GM12892 (cell line): ENCODE measurements around the gene RASA3.

Experiments
- DNase-seq: peaks from one replicate; pipeline ENCODE4 v3.0.0; 2011; ENCODE audit not compliant: insufficient read length
- FAIRE-seq: peaks from 2 replicates; lab custom pipeline; 2011; peaks lifted over from hg19 to GRCh38; lab: Jason Lieb, UNC
- POLR2A ChIP-seq: IDR thresholded peaks from 2 replicates; pipeline ENCODE4 v1.6.1; 2011; ENCODE audit warnings: low read depth, low read length, control low read depth
- POLR2AphosphoS5 ChIP-seq: IDR thresholded peaks from 2 replicates; pipeline ENCODE4 v1.6.1; 2011; ENCODE audit warnings: low read depth, low read length, control low read depth
- TAF1 ChIP-seq: IDR thresholded peaks from 2 replicates; pipeline ENCODE4 v1.6.1; 2011; ENCODE audit warnings: low read depth, mild to moderate bottlenecking, control low read depth, low read length, borderline replicate concordance

The RASA3 gene

GRCh38 chr13:113956571-113956970 lies 175.9 kb downstream of the RASA3 start:
- TF ChIP-seq POLR2AphosphoS5, result no peak
- TF ChIP-seq TAF1, result no peak
- no peak for TF ChIP-seq POLR2A
- no peak for FAIRE-seq

GRCh38 chr13:113955691-113956090 lies 176.7 kb downstream of the RASA3 start:
- FAIRE-seq, result no peak
- TF ChIP-seq POLR2AphosphoS5 (no peak), POLR2A (no peak), TAF1 (no peak)
- DNase-seq, result no peak

More at GRCh38 chr13:113956571-113956970, 175.9 kb downstream of the RASA3 start:
- DNase-seq, result no peak

GRCh38 chr13:113955235-113955634 lies 177.2 kb downstream of the RASA3 start:
- DNase-seq (no peak), FAIRE-seq (no peak)
- TF ChIP-seq TAF1, result no peak
- no peak for TF ChIP-seq POLR2A
- TF ChIP-seq POLR2AphosphoS5, result no peak

- no peak for FAIRE-seq
- TF ChIP-seq TAF1 (no peak), POLR2AphosphoS5 (no peak), POLR2A (no peak)
- DNase-seq, result no peak
These were observed 178.2 kb downstream of the RASA3 start for GRCh38 chr13:113954046-113954835.

GRCh38 chr13:113953561-113953960 lies 178.9 kb downstream of the RASA3 start:
- FAIRE-seq (no peak), DNase-seq (no peak)
- TF ChIP-seq TAF1 (no peak), POLR2A (no peak)

- no peak for FAIRE-seq
- no peak for DNase-seq
- TF ChIP-seq POLR2AphosphoS5 (no peak), POLR2A (no peak), TAF1 (no peak)
These were observed 179.4 kb downstream of the RASA3 start for GRCh38 chr13:113952983-113953520.

GRCh38 chr13:113952151-113952982 lies 180.1 kb downstream of the RASA3 start:
- DNase-seq (no peak), FAIRE-seq (no peak)
- TF ChIP-seq POLR2A (no peak), POLR2AphosphoS5 (no peak), TAF1 (no peak)

- TF ChIP-seq POLR2A (no peak), TAF1 (no peak), POLR2AphosphoS5 (no peak)
- DNase-seq, result peak; percentile 90
- no peak for FAIRE-seq
These were observed 181.0 kb downstream of the RASA3 start for GRCh38 chr13:113951246-113951999.

- FAIRE-seq (no peak), DNase-seq (no peak)
- TF ChIP-seq POLR2AphosphoS5 (no peak), POLR2A (no peak), TAF1 (no peak)
These were observed 181.8 kb downstream of the RASA3 start for GRCh38 chr13:113950451-113951245.

- FAIRE-seq, result no peak
- no peak for TF ChIP-seq POLR2A
- no peak for TF ChIP-seq TAF1
- TF ChIP-seq POLR2AphosphoS5, result no peak
- no peak for DNase-seq
These were observed 182.9 kb downstream of the RASA3 start for GRCh38 chr13:113949546-113949945.

GRCh38 chr13:113948034-113948742 lies 184.2 kb downstream of the RASA3 start:
- no peak for FAIRE-seq

More at GRCh38 chr13:113948034-113948742, 184.2 kb downstream of the RASA3 start:
- TF ChIP-seq POLR2A (no peak), POLR2AphosphoS5 (no peak), TAF1 (no peak)
- no peak for DNase-seq
